Measurements from ENCODE around the gene UBE2C.

Gene UBE2C

DNA sequence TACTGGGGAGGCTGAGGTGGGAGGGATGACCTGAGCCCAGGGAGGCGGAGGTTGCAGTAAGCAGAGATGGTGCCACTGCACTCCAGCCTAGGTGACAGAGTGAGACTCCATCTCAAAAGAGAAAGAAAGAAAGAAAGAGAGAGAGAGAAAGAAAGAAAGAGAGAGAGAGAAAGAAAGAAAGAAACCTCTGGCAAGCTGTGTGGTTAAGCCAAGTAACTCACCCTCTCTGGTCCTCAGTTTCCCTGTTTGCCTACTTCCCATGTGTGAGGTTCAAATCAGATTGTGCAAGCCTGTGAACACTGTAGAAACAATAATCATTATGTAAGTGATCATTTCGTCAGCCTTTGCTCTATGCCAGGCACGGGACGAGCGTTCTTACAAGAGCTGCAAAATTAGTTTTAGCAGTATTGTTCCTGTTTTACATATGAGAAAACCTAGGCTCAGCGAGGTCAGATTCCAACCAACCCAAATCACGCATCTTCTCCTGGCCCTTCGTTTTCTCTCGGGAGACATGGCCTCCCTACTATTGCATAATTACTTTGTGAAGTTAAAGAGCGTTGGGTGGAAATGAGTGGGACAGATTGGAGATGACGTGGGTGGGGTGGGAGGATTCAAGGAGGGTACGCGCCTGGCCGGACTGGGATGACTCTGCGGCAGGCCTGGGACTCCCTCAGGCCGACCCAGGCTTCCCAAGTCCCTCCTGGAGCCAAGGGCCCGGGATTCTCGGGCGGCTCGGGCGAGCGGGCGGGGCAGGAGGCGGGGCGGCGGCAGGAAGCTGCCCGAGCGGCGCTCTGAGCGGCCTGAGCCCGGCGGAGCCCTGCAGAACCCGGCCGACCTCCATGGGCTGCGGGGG is 20.8 kb downstream of the UBE2C start, which contains the start of gene SNX21:
Gene SNX21 (plus strand): TSS at position 770 of the 853 bp plus-strand sequence. CDS start 121 bp downstream, outside the sequence.
- DNase-seq (ENCODE audit: low read depth in 3 of 3): no peak

DNA sequence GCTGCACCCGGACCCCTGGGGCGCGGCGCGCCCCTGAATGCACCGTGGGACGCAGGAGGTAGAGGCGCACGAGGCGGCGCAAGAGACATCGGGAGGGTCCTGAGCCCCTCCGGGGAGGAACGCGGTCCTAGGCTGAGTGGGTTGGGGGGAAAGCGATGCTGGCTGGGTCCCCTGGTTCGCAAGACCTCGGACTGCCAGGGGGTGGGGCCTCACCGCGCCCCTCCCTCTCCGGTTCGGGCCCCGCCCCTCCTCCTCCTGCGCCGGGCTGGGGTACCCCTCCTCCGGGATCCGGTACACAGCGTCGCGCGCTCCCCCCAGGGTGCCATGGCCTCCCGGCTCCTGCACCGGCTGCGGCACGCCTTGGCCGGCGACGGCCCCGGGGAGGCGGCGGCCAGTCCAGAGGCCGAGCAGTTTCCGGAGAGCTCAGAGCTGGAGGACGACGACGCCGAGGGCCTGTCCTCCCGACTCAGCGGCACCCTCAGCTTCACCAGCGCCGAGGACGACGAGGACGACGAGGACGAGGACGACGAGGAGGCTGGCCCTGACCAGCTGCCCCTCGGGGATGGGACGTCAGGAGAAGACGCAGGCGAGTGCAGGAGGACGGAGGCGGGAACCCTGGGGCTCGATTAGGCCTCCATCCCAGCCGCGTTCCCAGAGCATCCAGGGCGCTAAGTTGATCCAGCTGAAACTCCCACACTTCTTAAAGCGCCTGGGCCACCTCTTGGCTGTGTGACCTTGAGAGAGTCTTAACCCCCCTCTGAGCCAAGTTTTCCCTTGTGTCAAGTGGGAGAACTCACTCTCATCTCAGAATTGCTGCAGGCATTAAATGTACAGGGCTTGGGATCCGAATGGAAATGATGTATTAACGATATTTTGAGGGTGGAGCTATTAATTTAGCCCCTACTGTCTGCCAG is 21.7 kb downstream of the UBE2C start:
- DNase-seq (ENCODE audit: low read depth in 3 of 3): peak in 2 of 3 donors; percentile 14 to 33

DNA sequence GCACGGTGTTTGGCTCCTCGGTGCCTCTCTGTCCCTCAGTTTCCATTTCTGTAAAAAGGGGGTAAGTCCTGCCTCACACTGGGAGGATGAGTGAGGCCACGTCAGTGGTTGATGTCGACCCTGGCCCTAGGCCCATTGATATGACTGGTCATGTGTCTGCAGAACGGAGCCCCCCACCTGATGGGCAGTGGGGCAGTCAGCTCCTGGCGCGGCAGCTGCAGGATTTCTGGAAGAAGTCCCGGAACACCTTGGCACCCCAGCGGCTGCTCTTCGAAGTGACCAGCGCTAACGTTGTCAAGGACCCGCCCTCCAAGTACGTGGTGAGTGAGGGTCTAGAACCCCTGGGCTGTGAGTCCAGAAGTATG is 22.3 kb downstream of the UBE2C start:
- no peak for DNase-seq (ENCODE audit: low read depth in 3 of 3)

- no peak for DNase-seq (ENCODE audit: low read depth in 3 of 3)
Observed at GRCh38 chr20:45835329-45835765, 22.9 kb downstream of the UBE2C start.

- no peak for DNase-seq (ENCODE audit: low read depth in 3 of 3)
Observed at GRCh38 chr20:45835825-45836224, 23.4 kb downstream of the UBE2C start.

- no peak for DNase-seq (ENCODE audit: low read depth in 3 of 3)
Observed at GRCh38 chr20:45836841-45837240, 24.4 kb downstream of the UBE2C start.

DNA sequence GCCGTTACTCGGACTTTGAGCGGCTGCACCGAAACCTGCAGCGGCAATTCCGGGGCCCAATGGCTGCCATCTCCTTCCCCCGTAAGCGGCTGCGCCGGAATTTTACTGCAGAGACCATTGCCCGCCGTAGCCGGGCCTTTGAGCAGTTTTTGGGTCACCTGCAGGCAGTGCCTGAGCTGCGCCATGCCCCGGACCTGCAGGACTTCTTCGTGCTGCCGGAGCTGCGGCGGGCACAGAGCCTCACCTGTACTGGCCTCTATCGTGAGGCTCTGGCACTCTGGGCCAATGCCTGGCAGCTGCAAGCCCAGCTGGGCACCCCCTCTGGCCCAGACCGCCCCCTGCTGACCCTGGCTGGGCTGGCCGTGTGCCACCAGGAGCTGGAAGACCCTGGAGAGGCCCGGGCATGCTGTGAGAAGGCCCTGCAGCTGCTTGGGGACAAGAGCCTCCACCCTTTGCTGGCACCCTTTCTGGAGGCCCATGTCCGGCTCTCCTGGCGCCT is 28.3 kb downstream of the UBE2C start:
- DNase-seq (ENCODE audit: low read depth in 3 of 3): no peak

GRCh38 chr20:45841407-45842129 is 29.1 kb downstream of the UBE2C start:
- no peak for DNase-seq (ENCODE audit: low read depth in 3 of 3)

DNA sequence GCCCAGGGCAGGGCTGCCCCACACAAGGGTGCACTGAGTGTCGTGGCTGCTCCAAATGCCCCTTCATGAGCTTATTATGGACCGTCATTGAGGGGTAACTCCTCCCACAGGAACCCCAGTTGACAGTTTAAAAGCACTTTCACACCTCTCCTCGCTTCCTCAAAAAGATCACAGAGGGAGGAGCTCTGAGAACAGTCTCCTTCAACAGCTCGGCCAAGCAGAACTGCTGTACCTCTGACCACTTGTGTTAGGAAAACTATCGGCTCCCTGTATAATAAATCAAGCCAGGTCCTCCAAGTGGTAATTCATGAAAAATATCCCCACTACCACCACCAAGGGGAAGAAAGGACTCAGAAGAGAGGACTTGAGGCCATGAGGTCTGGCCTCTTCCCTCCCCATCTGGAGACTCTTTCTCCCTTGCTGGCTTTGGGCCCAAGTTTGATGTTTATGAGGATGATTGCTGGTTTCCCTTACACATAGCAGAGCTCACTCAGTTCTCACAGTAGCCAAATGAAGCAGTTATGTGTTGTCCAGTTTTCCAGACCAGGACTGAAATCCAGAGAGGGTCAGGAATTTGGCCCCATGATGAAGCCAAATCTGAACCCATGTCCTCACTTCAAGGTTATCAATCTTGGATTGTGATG is 29.8 kb downstream of the UBE2C start:
- DNase-seq (ENCODE audit: low read depth in 3 of 3): no peak

DNA sequence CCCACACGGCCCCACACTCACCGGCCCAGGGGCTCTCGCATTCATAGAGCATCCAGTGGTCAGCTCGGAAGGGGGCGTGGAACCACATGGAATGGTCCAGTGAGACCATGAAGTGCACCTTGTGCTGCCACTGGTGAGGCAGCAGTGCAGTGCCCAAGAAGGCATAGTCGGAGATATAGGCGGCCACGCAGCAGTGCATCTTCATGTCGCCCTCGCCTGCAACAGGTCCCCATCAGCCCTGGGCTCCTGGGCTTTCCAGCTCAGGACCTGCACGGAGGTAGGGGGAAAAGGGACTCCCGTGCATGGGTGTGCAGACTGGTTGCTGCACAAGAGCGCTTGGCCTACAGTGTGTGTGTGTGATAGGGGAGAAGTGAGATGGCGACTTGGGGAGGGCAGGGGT is 31.1 kb downstream of the UBE2C start:
- DNase-seq (ENCODE audit: low read depth in 3 of 3): no peak

- no peak for DNase-seq (ENCODE audit: low read depth in 3 of 3)
Observed at GRCh38 chr20:45845452-45845851, 33.0 kb downstream of the UBE2C start.

GRCh38 chr20:45848421-45848820 is 36.0 kb downstream of the UBE2C start:
- DNase-seq (ENCODE audit: low read depth in 3 of 3): no peak

DNA sequence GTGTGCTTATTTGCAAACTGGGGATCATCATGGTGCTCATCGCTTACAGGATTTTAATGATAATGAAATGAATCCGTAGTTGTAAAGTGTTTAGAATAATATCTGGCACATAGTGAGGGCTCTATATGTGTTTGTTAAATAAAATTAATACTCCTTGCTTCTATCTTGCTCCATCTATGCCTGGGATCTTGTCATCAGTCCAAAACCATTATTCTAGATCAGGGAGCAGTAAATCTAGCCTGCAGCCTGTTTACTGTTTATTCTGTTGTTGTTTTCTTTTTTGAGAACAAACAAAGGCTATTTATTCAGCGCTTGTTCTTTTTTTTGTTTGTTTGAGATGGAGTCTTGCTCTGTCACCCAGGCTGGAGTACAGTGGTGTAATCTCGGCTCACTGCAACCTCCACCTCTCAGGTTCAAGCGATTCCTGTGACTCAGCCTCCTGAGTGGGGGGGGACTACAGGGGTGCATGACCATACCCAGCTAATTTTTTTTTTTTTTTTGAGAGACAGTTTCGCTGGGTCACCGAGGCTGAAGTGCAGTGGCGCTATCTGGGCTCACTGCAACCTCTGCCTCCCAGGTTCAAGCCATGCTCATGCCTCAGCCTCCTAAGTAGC is 36.6 kb downstream of the UBE2C start:
- DNase-seq (ENCODE audit: low read depth in 3 of 3): no peak

DNA sequence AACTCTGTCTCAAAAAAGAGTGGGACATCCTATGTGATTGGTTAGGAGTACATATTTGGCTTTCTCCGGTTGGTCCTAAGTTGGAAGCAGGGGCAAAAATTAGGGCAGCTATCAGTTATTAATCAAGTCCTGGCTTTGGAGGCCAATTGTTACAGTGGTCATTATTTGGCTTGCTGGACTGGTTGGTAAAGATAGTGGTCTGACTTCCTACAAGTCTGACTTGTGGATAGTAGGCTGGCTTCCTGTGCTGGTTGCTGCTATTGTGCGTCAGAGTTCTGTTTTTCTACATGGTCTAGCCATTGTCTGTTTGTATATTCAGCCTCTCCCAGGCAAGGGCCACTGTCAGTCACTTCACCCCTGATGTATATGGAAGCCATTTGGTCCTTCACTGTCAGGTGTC is 37.8 kb downstream of the UBE2C start:
- no peak for DNase-seq (ENCODE audit: low read depth in 3 of 3)

DNA sequence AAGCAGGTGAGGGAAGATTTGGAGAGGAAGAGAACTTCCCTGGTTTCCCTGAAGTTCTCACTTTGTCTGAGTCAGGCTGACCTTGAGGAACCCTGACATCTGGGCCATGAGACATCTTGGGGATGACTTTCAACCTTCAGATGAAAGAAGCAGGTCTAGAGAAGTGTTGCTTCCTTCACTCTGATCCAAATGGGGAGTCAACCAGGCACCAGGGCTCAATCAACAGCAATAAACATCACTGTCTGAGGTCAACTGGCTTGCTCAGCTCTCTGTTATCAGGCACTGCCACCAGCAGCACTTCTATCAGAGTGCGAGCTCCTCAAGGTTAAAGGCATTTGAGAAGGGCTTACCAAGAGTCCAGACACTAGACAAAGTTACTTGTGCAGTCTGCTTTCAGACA is 38.5 kb downstream of the UBE2C start:
- DNase-seq (ENCODE audit: low read depth in 3 of 3): no peak

DNA sequence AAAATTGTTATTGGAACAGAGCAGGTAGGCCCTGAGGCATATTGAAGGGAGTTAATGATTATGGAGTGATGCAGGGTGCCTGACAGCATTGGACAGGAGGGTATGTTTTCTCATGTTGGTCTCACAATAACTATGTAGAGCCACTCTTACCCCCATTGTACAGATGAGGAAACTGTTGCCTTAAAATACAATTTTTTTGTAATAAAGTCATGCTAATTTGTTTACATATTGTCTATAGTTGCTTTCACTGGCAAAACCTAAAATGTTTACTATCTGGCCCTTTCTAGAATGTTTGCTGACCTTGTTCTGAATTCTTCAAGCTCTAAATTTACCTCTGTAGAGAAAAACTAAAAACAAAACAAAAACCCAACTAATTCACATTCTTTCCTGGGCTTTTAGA is 39.1 kb downstream of the UBE2C start:
- DNase-seq (ENCODE audit: low read depth in 3 of 3): no peak

GRCh38 chr20:45852326-45852725 is 39.9 kb downstream of the UBE2C start:
- no peak for DNase-seq (ENCODE audit: low read depth in 3 of 3)

GRCh38 chr20:45853484-45853883 is 41.0 kb downstream of the UBE2C start:
- DNase-seq (ENCODE audit: low read depth in 3 of 3): no peak

- peak; percentile 85 to 95 (median 90) for DNase-seq (ENCODE audit: low read depth in 3 of 3)
Observed at GRCh38 chr20:45857114-45857881, 44.9 kb downstream of the UBE2C start, which contains the start of the genes ACOT8 and ZSWIM3. Gene ACOT8, minus strand, starts transcription at chr20:45857392. Its CDS starts 77 bp downstream, at chr20:45857315. Gene ZSWIM3, plus strand, starts transcription at chr20:45857614. Its CDS starts 212 bp downstream, at chr20:45857826.

DNA sequence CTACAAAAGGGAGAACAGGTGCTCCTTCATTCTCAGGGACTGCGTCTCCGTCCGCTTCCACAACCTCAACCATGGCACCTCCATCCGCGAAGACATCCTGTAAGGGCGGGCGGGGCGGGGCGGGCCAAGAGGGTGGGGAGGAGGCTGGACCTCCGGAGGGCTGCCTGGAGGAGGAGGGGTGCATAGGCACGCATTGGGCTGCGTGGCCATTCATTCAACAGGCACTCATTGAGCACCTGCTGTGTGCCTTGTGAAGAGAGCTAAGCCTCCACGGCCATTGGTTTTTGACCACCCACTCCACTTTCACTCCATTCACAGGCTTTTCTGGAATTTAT is 45.4 kb downstream of the UBE2C start:
- DNase-seq (ENCODE audit: low read depth in 3 of 3): peak; percentile 16 to 44 (median 37)
